HG02798 (cell line): ENCODE data around the gene PAN2.
"Not testable (repeated sequence)": the region's sequence is repeated elsewhere in the genome, so short reads cannot be mapped to it uniquely, and the experiment has no call there.

ENCODE experiments used
- ATAC-seq: cut with Tn5 transposase; IDR thresholded peaks from one replicate; pipeline ENCODE4 v1.9.1; 2021; ENCODE audit warnings: mild to moderate bottlenecking; ENCODE audit not compliant: unreplicated experiment, poor library complexity

PAN2 gene

GRCh38 chr12:56282030-56282429 is 51.8 kb downstream of the PAN2 start:
- ATAC-seq = no peak

GRCh38 chr12:56280849-56281248 is 53.0 kb downstream of the PAN2 start:
- ATAC-seq = no peak

- ATAC-seq = no peak
Observed at GRCh38 chr12:56278905-56279304, 54.9 kb downstream of the PAN2 start.

- ATAC-seq = no peak
Observed at GRCh38 chr12:56274299-56274698, 59.5 kb downstream of the PAN2 start.

- ATAC-seq = not testable (repeated sequence)
Observed at GRCh38 chr12:56272468-56272867, 61.3 kb downstream of the PAN2 start.

- ATAC-seq = no peak
Observed at GRCh38 chr12:56271031-56271430, 62.8 kb downstream of the PAN2 start.

- ATAC-seq = peak; percentile 0
Observed at GRCh38 chr12:56267443-56268071, 66.2 kb downstream of the PAN2 start.

- ATAC-seq = peak; percentile 95
Observed at GRCh38 chr12:56266693-56267442, 66.9 kb downstream of the PAN2 start, which contains the start of gene COQ10A. Gene COQ10A (plus strand): TSS chr12:56266942. CDS start chr12:56267119, 177 bp downstream.
